Fibroblast of mammary gland (primary cell): ENCODE data around the gene RHAG.
"Not testable (repeated sequence)": the region's sequence is repeated elsewhere in the genome, so short reads cannot be mapped to it uniquely, and the experiment has no call there.

Experiments
- DNase-seq: peaks from one replicate; pipeline ENCODE4 v3.0.0-alpha.2; 2010; ENCODE audit warnings: low read depth
- H3K4me3 ChIP-seq: 2 replicates; pipeline ENCODE4 v1.5.1; 2011; ENCODE audit warnings: low read depth, mild to moderate bottlenecking, low read length, moderate library complexity; ENCODE audit not compliant: control insufficient read depth
- TF ChIP-seq, protein P1 (sequence below): conservative IDR thresholded peaks from 2 replicates; pipeline ENCODE4 v1.5.1; 2011; ENCODE audit warnings: low read depth, low read length, inconsistent platforms; ENCODE audit not compliant: control insufficient read depth, insufficient read depth

Gene RHAG

GRCh38 chr6:49633541-49633940 is 3.1 kb downstream of the RHAG start:
- H3K4me3 ChIP-seq: no peak overlapping the region
- TF ChIP-seq, protein P1, sequence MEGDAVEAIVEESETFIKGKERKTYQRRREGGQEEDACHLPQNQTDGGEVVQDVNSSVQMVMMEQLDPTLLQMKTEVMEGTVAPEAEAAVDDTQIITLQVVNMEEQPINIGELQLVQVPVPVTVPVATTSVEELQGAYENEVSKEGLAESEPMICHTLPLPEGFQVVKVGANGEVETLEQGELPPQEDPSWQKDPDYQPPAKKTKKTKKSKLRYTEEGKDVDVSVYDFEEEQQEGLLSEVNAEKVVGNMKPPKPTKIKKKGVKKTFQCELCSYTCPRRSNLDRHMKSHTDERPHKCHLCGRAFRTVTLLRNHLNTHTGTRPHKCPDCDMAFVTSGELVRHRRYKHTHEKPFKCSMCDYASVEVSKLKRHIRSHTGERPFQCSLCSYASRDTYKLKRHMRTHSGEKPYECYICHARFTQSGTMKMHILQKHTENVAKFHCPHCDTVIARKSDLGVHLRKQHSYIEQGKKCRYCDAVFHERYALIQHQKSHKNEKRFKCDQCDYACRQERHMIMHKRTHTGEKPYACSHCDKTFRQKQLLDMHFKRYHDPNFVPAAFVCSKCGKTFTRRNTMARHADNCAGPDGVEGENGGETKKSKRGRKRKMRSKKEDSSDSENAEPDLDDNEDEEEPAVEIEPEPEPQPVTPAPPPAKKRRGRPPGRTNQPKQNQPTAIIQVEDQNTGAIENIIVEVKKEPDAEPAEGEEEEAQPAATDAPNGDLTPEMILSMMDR: no peak
- DNase-seq: no peak

- TF ChIP-seq, protein P1: no peak
- no peak for DNase-seq
- no peak overlapping the region for H3K4me3 ChIP-seq
Observed at GRCh38 chr6:49632727-49633126, 3.9 kb downstream of the RHAG start.

- not testable (repeated sequence) for DNase-seq
Observed at GRCh38 chr6:49629485-49630088, 7.1 kb downstream of the RHAG start.

GRCh38 chr6:49626811-49627210 is 9.8 kb downstream of the RHAG start:
- DNase-seq: no peak
- H3K4me3 ChIP-seq: no peak overlapping the region
- TF ChIP-seq, protein P1: no peak

More at GRCh38 chr6:49629485-49630088, 7.1 kb downstream of the RHAG start:
- H3K4me3 ChIP-seq: not testable (repeated sequence)

GRCh38 chr6:49618257-49618656 is 18.4 kb downstream of the RHAG start:
- no peak overlapping the region for H3K4me3 ChIP-seq
- no peak for DNase-seq
- TF ChIP-seq, protein P1: no peak

- H3K4me3 ChIP-seq, DNase-seq: not testable (repeated sequence)
Observed at GRCh38 chr6:49614144-49614543, 22.5 kb downstream of the RHAG start.

GRCh38 chr6:49609285-49609684 is 27.4 kb downstream of the RHAG start:
- TF ChIP-seq, protein P1: no peak
- no peak for DNase-seq
- no peak overlapping the region for H3K4me3 ChIP-seq

- not testable (repeated sequence) for H3K4me3 ChIP-seq, DNase-seq
Observed at GRCh38 chr6:49608275-49608674, 28.4 kb downstream of the RHAG start.
